ENCODE measurements around the gene KIF3C.

- TF ChIP-seq EZH2 (IDR thresholded peaks at IDR 0.05; ENCODE audit: insufficient read depth, poor library complexity, severe bottlenecking), result no peak
- TF ChIP-seq EZH2phosphoT487 (IDR thresholded peaks at IDR 0.05; ENCODE audit: insufficient read depth, low read depth), result no peak
These were observed 26.7 kb upstream of the KIF3C start for GRCh38 chr2:26008851-26009566.

All from GM23248 (cell line).